Upper lobe of left lung (tissue), 4 donors: ENCODE data around the gene EEF1A2.

ENCODE experiments used
- CTCF ChIP-seq, 6 experiments: fragments of 450-650 bp in 4 of 6; fragments of 200-600 bp in 2 of 6; sonication (generic) in 2 of 6; IDR thresholded peaks; one replicate each; pipeline ENCODE4 v1.5.1; 2016 to 2019; ENCODE audit warnings: antibody characterized with exemption in 6 of 6
- EP300 ChIP-seq, 4 donors: sonication (generic); formaldehyde crosslinking; IDR thresholded peaks; one replicate each; pipeline ENCODE4 v1.5.1; 2017; ENCODE audit warnings: antibody characterized with exemption in 4 of 4, control low read depth in 2 of 4
- POLR2A ChIP-seq, 4 donors: fragments of 450-650 bp; IDR thresholded peaks; one replicate each; pipeline ENCODE4 v1.5.1; 2016 to 2017; ENCODE audit warnings: antibody characterized with exemption in 4 of 4, mild to moderate bottlenecking in 2 of 4
- POLR2AphosphoS5 ChIP-seq, 2 donors: sonication (generic); formaldehyde crosslinking; IDR thresholded peaks; one replicate each; pipeline ENCODE4 v1.5.1; 2017; ENCODE audit warnings: antibody characterized with exemption in 2 of 2

- no peak for TF ChIP-seq CTCF (IDR thresholded peaks at IDR 0.05)
- no peak for TF ChIP-seq POLR2A (IDR thresholded peaks at IDR 0.05)
- TF ChIP-seq EP300 (IDR thresholded peaks at IDR 0.05): no peak
- no peak for TF ChIP-seq POLR2AphosphoS5 (IDR thresholded peaks at IDR 0.05)
Measured at GRCh38 chr20:63548542-63548941, 49.7 kb upstream of the EEF1A2 start.
